GM19463 (cell line): Measurements from ENCODE around the gene PI4K2A.

Source experiments
- ATAC-seq: cut with Tn5 transposase; IDR thresholded peaks from one replicate; pipeline ENCODE4 v1.9.1; 2021; ENCODE audit warnings: mild to moderate bottlenecking, moderate library complexity; ENCODE audit not compliant: unreplicated experiment

The PI4K2A gene

GRCh38 chr10:97724341-97724941, 84.0 kb downstream of the PI4K2A start:
- no peak for ATAC-seq
